Body of pancreas (tissue), 4 donors: Measurements from ENCODE around the gene ASIC2. TPM values are rescaled to one million over a fixed set of nuclear protein-coding genes. Genes with fewer than 3 reads are reported as not detected.

Source experiments
- ATAC-seq: fragments of 150-250 bp; one replicate; pipeline ENCODE4 v1.9.1; 2016
- DNase-seq, 4 donors: peaks; one replicate each; pipeline ENCODE4 v3.0.0-alpha.2; 2019
- H3K27ac ChIP-seq, 4 donors: fragments of 200-600 bp; sonication (generic); 1 replicate in 3 of 4; 2 replicates in 1 of 4; pipeline versions ENCODE4 v1.5.1 to v1.6.1; 2016 to 2019; ENCODE audit warnings: mild to moderate bottlenecking in 1 of 4, mixed read lengths in 1 of 4, moderate library complexity in 1 of 4
- H3K27me3 ChIP-seq, 2 donors: fragments of 200-600 bp; sonication (generic); one replicate each; pipeline ENCODE4 v1.6.0; 2016; ENCODE audit warnings: mild to moderate bottlenecking in 1 of 2
- H3K36me3 ChIP-seq, 2 donors: fragments of 200-600 bp; sonication (generic); replicated peaks in 1 of 2; 2 replicates each; pipeline ENCODE4 v1.5.1; 2016; ENCODE audit warnings: low read depth in 2 of 2; ENCODE audit not compliant: insufficient read depth in 1 of 2
- H3K4me1 ChIP-seq: fragments of 200-600 bp; sonication (generic); one replicate; pipeline ENCODE4 v1.6.0; 2016
- H3K4me3 ChIP-seq, 2 donors: fragments of 200-600 bp; sonication (generic); 1 replicate in 1 of 2; 2 replicates in 1 of 2; pipeline ENCODE4 v1.5.1; 2016 to 2019
- H3K9me3 ChIP-seq, 3 donors: fragments of 200-600 bp; sonication (generic); 1 replicate in 2 of 3; 2 replicates in 1 of 3; pipeline ENCODE4 v1.5.1; 2016
- CTCF ChIP-seq, 7 experiments: fragments of 450-650 bp in 4 of 7; fragments of 200-600 bp in 3 of 7; sonication (generic) in 3 of 7; IDR thresholded peaks; one replicate each; pipeline ENCODE4 v1.5.1; 2016 to 2019; ENCODE audit warnings: antibody characterized with exemption in 7 of 7
- POLR2A ChIP-seq, 3 donors: fragments of 450-650 bp; IDR thresholded peaks; one replicate each; pipeline ENCODE4 v1.6.1; 2016; ENCODE audit warnings: antibody characterized with exemption in 3 of 3, mild to moderate bottlenecking in 2 of 3
- WGBS, 2 donors: methylation state at CpG; one replicate each; pipeline ENCODE4 v1.1.5; 2017; 5-methylcytosine and 5-hydroxymethylcytosine counted together
- intact Hi-C: fragments of 100-400 bp; cut with DNase I; formaldehyde crosslinking; loops from one replicate; pipeline ENCODE4 v1.15.1; 2023
- total RNA-seq, 2 donors: library from RNA; depleted of rRNA; stranded (reverse); fragments of >200 nt; gene quantifications; one replicate each; pipeline ENCODE4 v1.1.0, GENCODE V29; 2016

ASIC2 gene
- total RNA-seq, 2 donors from 2014 or later, result not detected

GRCh38 chr17:33040461-33040860 lies 252.6 kb downstream of the ASIC2 start:
- TF ChIP-seq POLR2A (IDR thresholded peaks at IDR 0.05) (no peak), CTCF (IDR thresholded peaks at IDR 0.05) (no peak)
- no peak overlapping the region for H3K27ac ChIP-seq
- no peaks in the 10 kb centered on the region for H3K36me3 ChIP-seq
- intact Hi-C loops, result no loop called here
- no peaks in the 10 kb centered on the region for H3K27me3 ChIP-seq
- ATAC-seq, result no peak
- H3K4me1 ChIP-seq, result no peaks in the 10 kb centered on the region
- no peak overlapping the region for H3K4me3 ChIP-seq
- no peak for DNase-seq
- no peaks in the 10 kb centered on the region for H3K9me3 ChIP-seq
- WGBS, 2 donors, result 54 to 58% methylated on average over 4 of the region's 4 CpGs

GRCh38 chr17:33039874-33040273 lies 253.2 kb downstream of the ASIC2 start:
- no peak overlapping the region for H3K4me3 ChIP-seq
- no peaks in the 10 kb centered on the region for H3K27me3 ChIP-seq
- no peaks in the 10 kb centered on the region for H3K36me3 ChIP-seq
- no peaks in the 10 kb centered on the region for H3K9me3 ChIP-seq
- ATAC-seq (peak; percentile 21), DNase-seq (no peak)
- H3K4me1 ChIP-seq, result no peaks in the 10 kb centered on the region
- H3K27ac ChIP-seq, result no peak overlapping the region
- intact Hi-C loops, result no loop called here
- WGBS, 2 donors, result 11 to 25% methylated on average over 1 to 2 of the region's 2 CpGs
- TF ChIP-seq CTCF (IDR thresholded peaks at IDR 0.05), result no peak
- no peak for TF ChIP-seq POLR2A (IDR thresholded peaks at IDR 0.05)

- peak in 3 of 4 donors; percentile 7 to 19 (median 15) for DNase-seq
- H3K27ac ChIP-seq, result no peak overlapping the region
These were observed 254.4 kb downstream of the ASIC2 start for GRCh38 chr17:33038740-33039139.

GRCh38 chr17:33033176-33033575 lies 259.9 kb downstream of the ASIC2 start:
- Histone ChIP-seq H3K27me3 (no peaks in the 10 kb centered on the region), H3K4me3 (no peak overlapping the region), H3K4me1 (no peaks in the 10 kb centered on the region), H3K9me3 (no peaks in the 10 kb centered on the region), H3K36me3 (no peaks in the 10 kb centered on the region), H3K27ac (no peak overlapping the region)
- ATAC-seq (no peak), DNase-seq (no peak)
- WGBS, 2 donors, result 91% methylated on average over 4 of the region's 4 CpGs; no CpG with 5 or more reads in 1 of the 2 donors
- intact Hi-C loops, result no loop called here
- no peak for TF ChIP-seq CTCF (IDR thresholded peaks at IDR 0.05)
- no peak for TF ChIP-seq POLR2A (IDR thresholded peaks at IDR 0.05)

More at GRCh38 chr17:33038740-33039139, 254.4 kb downstream of the ASIC2 start:
- Histone ChIP-seq H3K27me3 (no peaks in the 10 kb centered on the region), H3K4me1 (no peaks in the 10 kb centered on the region), H3K4me3 (no peak overlapping the region), H3K9me3 (no peaks in the 10 kb centered on the region), H3K36me3 (no peaks in the 10 kb centered on the region)
- WGBS, 2 donors, result 0 to 3% methylated on average over 3 of the region's 3 CpGs
- TF ChIP-seq CTCF (IDR thresholded peaks at IDR 0.05), result peak in 4 of 7 experiments; percentile 22 to 34 (median 24)
- no peak for TF ChIP-seq POLR2A (IDR thresholded peaks at IDR 0.05)
- intact Hi-C loops, result no loop called here
- ATAC-seq, result no peak

- ATAC-seq, result no peak
- intact Hi-C loops, result no loop called here
- 80 to 89% methylated on average over 1 of the region's 1 CpG for WGBS, 2 donors
- no peaks in the 10 kb centered on the region for H3K27me3 ChIP-seq
- TF ChIP-seq CTCF (IDR thresholded peaks at IDR 0.05), result no peak
- TF ChIP-seq POLR2A (IDR thresholded peaks at IDR 0.05), result no peak
- no peaks in the 10 kb centered on the region for H3K36me3 ChIP-seq
- H3K9me3 ChIP-seq, result no peaks in the 10 kb centered on the region
- no peak overlapping the region for H3K27ac ChIP-seq
- no peak overlapping the region for H3K4me3 ChIP-seq
- H3K4me1 ChIP-seq, result no peaks in the 10 kb centered on the region
- no peak for DNase-seq
These were observed 264.3 kb downstream of the ASIC2 start for GRCh38 chr17:33028778-33029177.
